Mucosa of descending colon (tissue), 3 donors: ENCODE data around the gene HERPUD1. TPM values are rescaled to one million over a fixed set of nuclear protein-coding genes. Genes with fewer than 3 reads are reported as not detected.
"Not testable (repeated sequence)": the region's sequence is repeated elsewhere in the genome, so short reads cannot be mapped to it uniquely, and the experiment has no call there.

ENCODE experiments used
- ATAC-seq: fragments of 200-7000 bp; cut with Tn5 transposase; one replicate; pipeline ENCODE4 v1.9.1; 2020; ENCODE audit warnings: mild to moderate bottlenecking, moderate library complexity
- DNase-seq, 3 donors: peaks; one replicate each; pipeline ENCODE4 v3.0.0-alpha.2; 2020
- H3K36me3 ChIP-seq: fragments of 200-600 bp; one replicate; pipeline ENCODE4 v1.8.0; 2021; ENCODE audit warnings: low read depth, mild to moderate bottlenecking
- H3K4me1 ChIP-seq: fragments of 200-600 bp; one replicate; pipeline ENCODE4 v1.8.0; 2021; ENCODE audit warnings: low read depth, mild to moderate bottlenecking
- H3K4me3 ChIP-seq: fragments of 200-600 bp; one replicate; pipeline ENCODE4 v1.8.0; 2021; ENCODE audit warnings: mild to moderate bottlenecking
- H3K9me3 ChIP-seq: fragments of 200-600 bp; one replicate; pipeline ENCODE4 v1.8.0; 2021; ENCODE audit warnings: mild to moderate bottlenecking
- CTCF ChIP-seq: fragments of 200-600 bp; IDR thresholded peaks from one replicate; pipeline ENCODE4 v1.8.0; 2022; ENCODE audit warnings: antibody characterized with exemption, mild to moderate bottlenecking
- intact Hi-C, 2 donors: fragments of 100-400 bp; cut with DNase I in 1 of 2; cut with micrococcal nuclease in 1 of 2; formaldehyde crosslinking; loops; one replicate each; pipeline versions ENCODE4 v1.11.0 to v1.11.1; 2022; cut with DNase I, micrococcal nuclease
- microRNA-seq: library from miRNA; unstranded; fragments of <30 nt; microRNA quantifications from one replicate; pipeline ENCODE4, GENCODE V29; 2019
- total RNA-seq, 3 donors: library from RNA; stranded (reverse); fragmentation: NEBNext Ultra II Directional in 2 of 3; extraction: Animal tissue kit (Norgen Biotek cat#: 25700) in 2 of 3; gene quantifications; one replicate each; pipeline versions ENCODE4 v1.2.1 to v1.2.4, GENCODE V29; 2021 to 2023
- donor health status: DM: no; HTN: no; CAD: no; lungs with moderate emphysema.
- donor health status: DM: no; HTN: no; CAD: no.
- donor health status: DM: no; HTN: yes; CAD: no.

Gene HERPUD1
- total RNA-seq, 3 donors from 2014 or later: 130 to 165 (median 159) TPM

- no peak for TF ChIP-seq CTCF
- ATAC-seq (no peak), DNase-seq (no peak)
- Histone ChIP-seq H3K4me3 (peak overlapping the region; percentile 65), H3K9me3 (no peaks in the 10 kb centered on the region), H3K36me3 (no peaks in the 10 kb centered on the region), H3K4me1 (peaks cover 37% of the 10 kb centered on the region)
- intact Hi-C loops: no loop called here
Measured at GRCh38 chr16:56989988-56990387, 58.0 kb downstream of the HERPUD1 start.

- no peak overlapping the region for H3K4me3 ChIP-seq
- ATAC-seq (no peak), DNase-seq (no peak)
- no peaks in the 10 kb centered on the region for H3K36me3 ChIP-seq
- peaks cover 31% of the 10 kb centered on the region for H3K4me1 ChIP-seq
- H3K9me3 ChIP-seq: no peaks in the 10 kb centered on the region
- TF ChIP-seq CTCF: no peak
- intact Hi-C loops: no loop called here
Measured at GRCh38 chr16:56990407-56991286, 58.7 kb downstream of the HERPUD1 start.

- ATAC-seq, H3K9me3 ChIP-seq, H3K4me3 ChIP-seq, H3K36me3 ChIP-seq, DNase-seq, intact Hi-C loops: not testable (repeated sequence)
- peaks cover 28% of the 10 kb centered on the region for H3K4me1 ChIP-seq
Measured at GRCh38 chr16:56992431-56992830, 60.5 kb downstream of the HERPUD1 start.

GRCh38 chr16:56993204-56993603 is 61.3 kb downstream of the HERPUD1 start:
- intact Hi-C loops: no loop called here
- Histone ChIP-seq H3K4me1 (peaks cover 26% of the 10 kb centered on the region), H3K9me3 (no peaks in the 10 kb centered on the region), H3K36me3 (no peaks in the 10 kb centered on the region), H3K4me3 (no peak overlapping the region)
- no peak for DNase-seq
- ATAC-seq: no peak
- no peak for TF ChIP-seq CTCF

- Histone ChIP-seq H3K36me3 (no peaks in the 10 kb centered on the region), H3K4me1 (peaks cover 20% of the 10 kb centered on the region), H3K4me3 (no peak overlapping the region), H3K9me3 (no peaks in the 10 kb centered on the region)
- no peak for TF ChIP-seq CTCF
- DNase-seq (no peak), ATAC-seq (no peak)
- intact Hi-C loops: no loop called here
Measured at GRCh38 chr16:56994311-56994710, 62.4 kb downstream of the HERPUD1 start.

Small RNA genes within 50 kb of the gene (microRNA-seq; reads per million reads assigned to microRNA genes)
- not detected for gene MIR6863

Other genes starting within 250 kb of the HERPUD1 start
- 100 to 1,000 TPM in 1 of 3 donors, 10 to 100 TPM in 2; 78.3 to 157 (median 84.1) TPM for gene MT1X, start 249.7 kb upstream of the HERPUD1 start, total RNA-seq
- gene NUP93, start 202.0 kb upstream of the HERPUD1 start, total RNA-seq: 10 to 100 TPM; 31.0 to 45.6 (median 40.8) TPM
- not detected for gene SLC12A3, start 66.9 kb upstream of the HERPUD1 start, total RNA-seq
- under 1 TPM in 2 of 3 donors, not detected in 1; 0.22 to 0.35 TPM for gene CETP, start 29.8 kb downstream of the HERPUD1 start, total RNA-seq
- gene NLRC5, start 57.4 kb downstream of the HERPUD1 start, total RNA-seq: 100 to 1,000 TPM; 110 to 127 (median 113) TPM
- 10 to 100 TPM; 48.7 to 77.0 (median 52.5) TPM for gene CPNE2, start 160.4 kb downstream of the HERPUD1 start, total RNA-seq